Coronary artery (tissue), 2 donors: ENCODE results near the gene TLCD5.

Experiments used
- DNase-seq: peaks from one replicate; pipeline ENCODE4 v3.0.0-alpha.2; 2017; ENCODE audit warnings: low spot score
- H3K27ac ChIP-seq, 2 donors: fragments of 200-600 bp; sonication (generic); one replicate each; pipeline ENCODE4 v1.5.1; 2016 to 2019
- H3K4me3 ChIP-seq: fragments of 200-600 bp; sonication (generic); 2 replicates; pipeline ENCODE4 v1.5.1; 2016; ENCODE audit warnings: mild to moderate bottlenecking, moderate library complexity
- TF ChIP-seq, protein P1 (sequence below): fragments of 200-600 bp; sonication (generic); IDR thresholded peaks from one replicate; pipeline ENCODE4 v1.5.1; 2019; ENCODE audit warnings: antibody characterized with exemption

TLCD5 gene

DNA sequence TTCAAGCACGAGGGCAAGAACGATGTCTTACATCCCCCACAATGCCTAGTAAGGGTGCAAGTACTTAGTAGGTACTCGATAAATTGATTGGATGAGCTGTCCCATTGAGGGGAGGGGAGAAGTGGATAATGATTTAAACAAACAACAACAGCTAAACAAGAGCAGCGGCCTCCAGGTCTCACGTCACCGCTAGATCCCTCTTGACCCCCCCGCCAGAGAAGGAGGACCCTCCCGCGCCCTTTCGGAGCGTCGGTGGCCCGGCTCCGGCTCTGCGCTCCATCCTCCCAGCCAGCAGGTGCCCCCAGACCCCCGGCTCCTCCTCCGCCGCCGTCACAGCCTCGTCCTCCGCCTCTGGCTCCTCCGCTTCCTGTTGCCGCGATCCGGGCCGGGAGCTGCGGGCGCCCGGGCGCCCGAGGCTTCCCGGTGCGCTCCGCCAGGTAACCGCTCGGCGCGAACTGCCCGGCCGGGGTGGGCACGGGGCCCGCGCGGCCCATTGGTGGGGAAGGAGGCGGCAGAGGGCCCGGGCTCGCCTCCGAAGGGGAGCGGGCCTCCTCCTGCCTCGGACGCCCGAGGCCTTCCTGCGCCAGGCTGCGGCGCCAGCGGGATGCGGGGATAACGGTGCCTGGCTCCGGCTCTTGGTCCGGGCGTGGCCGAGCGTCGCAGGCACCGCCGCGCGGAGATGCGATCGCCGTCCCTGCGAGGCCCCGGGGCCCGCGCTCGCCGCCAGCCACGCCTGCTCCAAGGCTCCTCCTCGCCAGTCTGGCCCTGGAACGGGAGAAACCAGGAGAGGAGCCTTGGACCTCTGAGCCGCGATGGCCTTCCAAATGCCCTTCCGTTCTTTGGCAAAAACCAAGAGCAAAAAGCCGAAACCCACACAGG, at the start of gene TLCD5:
TSS of gene TLCD5 (plus strand) at position 368 of the 879 bp plus-strand sequence. CDS start 2,143 bp downstream, outside the sequence.
- peak within 1 kb of the TSS; percentile 89 for H3K4me3 ChIP-seq
- peak; percentile 84 for DNase-seq
- TF ChIP-seq, protein P1, sequence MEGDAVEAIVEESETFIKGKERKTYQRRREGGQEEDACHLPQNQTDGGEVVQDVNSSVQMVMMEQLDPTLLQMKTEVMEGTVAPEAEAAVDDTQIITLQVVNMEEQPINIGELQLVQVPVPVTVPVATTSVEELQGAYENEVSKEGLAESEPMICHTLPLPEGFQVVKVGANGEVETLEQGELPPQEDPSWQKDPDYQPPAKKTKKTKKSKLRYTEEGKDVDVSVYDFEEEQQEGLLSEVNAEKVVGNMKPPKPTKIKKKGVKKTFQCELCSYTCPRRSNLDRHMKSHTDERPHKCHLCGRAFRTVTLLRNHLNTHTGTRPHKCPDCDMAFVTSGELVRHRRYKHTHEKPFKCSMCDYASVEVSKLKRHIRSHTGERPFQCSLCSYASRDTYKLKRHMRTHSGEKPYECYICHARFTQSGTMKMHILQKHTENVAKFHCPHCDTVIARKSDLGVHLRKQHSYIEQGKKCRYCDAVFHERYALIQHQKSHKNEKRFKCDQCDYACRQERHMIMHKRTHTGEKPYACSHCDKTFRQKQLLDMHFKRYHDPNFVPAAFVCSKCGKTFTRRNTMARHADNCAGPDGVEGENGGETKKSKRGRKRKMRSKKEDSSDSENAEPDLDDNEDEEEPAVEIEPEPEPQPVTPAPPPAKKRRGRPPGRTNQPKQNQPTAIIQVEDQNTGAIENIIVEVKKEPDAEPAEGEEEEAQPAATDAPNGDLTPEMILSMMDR, result no peak
- H3K27ac ChIP-seq, result peak within 1 kb of the TSS; percentile 95 to 98

DNA sequence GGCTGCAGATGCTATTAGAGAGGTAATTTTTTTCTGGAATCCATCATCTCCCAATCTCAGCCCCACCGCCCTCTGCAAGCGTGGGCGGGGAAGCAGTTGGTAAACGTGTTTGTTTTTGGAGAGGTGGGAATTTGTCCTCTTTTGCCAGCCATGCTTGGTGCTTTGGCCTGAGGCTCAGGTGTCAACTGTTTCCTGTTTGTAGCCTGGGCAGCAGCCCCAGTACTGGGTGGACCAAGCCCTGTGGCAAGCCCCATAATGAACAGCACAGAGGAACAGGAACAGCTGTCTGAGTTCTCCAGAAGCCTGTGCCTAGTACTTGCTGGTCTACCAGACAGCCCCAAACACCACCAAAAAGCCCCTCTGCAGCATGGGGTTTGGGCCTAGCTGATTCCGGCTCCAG, 45.6 kb upstream of the TLCD5 start:
- Histone ChIP-seq H3K4me3 (no peak overlapping the region), H3K27ac (no peak overlapping the region)
- DNase-seq, result no peak
- TF ChIP-seq, protein P1, result no peak

DNA sequence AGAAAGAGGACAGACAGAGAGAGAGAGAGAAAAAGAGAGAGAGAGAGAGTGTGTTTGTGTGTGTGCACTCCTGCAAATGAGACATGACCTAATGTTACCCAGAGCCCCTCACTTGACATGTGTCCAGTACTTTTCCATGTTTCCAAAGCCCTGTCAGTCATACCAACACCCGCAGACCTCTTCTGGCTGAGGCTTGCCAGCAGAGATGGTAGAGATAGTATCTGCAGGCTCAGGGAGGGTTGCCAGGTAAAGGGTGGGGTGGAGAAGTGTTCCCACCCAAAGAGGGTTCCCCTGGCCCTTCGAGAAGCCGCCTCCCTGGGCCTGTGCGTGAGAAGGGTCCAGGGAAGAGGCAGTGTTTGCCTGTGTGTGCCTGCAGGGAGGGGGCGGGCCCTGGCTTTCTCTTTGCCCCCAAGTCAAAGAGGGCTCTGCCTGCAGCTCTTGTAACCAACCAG, 44.5 kb upstream of the TLCD5 start:
- DNase-seq, result no peak
- H3K4me3 ChIP-seq, result no peak overlapping the region
- no peak overlapping the region for H3K27ac ChIP-seq
- TF ChIP-seq, protein P1, result no peak

DNA sequence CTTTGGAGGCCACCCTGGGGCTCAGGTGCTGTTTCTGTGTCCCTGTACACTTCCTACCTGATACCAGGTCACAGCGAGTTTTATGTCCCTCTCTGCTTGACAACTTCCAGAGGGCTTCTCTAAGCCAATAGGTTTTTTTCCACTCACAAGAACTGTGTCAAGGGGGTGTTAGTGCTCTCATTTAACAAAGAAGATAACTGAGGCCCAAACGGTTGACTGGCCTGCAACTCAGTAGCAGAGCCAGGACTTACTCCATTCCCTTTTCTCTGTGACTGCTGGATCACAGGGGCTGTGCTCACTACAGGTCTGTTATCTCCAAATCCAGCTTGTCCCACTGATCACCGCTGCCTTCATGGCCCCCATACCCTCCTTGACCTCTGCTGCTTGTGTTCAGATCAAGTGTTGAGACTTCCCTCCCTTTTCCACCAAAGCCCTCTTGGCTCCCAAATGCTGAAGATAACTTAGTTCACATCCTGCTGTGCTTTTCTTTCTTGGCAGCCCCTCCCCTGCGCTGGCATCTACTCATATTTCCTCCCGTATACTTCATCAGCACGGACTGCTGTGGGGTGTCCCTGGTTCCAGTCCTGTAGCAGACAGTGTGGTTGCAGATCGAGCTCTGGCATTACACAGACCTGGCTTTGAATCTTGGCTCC, 43.8 kb upstream of the TLCD5 start:
- TF ChIP-seq, protein P1, result no peak
- no peak overlapping the region for H3K27ac ChIP-seq
- no peak overlapping the region for H3K4me3 ChIP-seq
- DNase-seq, result no peak

DNA sequence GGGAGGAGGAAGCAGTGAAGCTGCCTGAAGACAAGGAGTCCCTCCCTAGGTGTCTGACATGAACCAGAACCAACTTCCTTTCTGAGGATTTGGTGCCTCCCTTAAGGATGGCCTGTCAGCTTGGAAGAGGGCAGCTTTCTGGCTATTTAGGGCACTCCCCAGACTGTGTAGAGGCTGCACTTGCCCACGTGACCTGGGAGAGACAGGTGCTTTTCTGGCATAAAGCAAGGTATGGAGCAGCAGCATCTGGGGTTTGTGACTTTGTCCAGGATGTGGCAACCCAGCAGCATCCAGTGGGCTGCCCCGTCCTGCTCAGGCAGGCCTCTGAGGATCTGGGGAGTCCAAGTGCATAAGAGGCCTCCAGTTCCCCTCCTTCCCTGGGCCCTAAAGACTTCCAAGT, 42.0 kb upstream of the TLCD5 start:
- TF ChIP-seq, protein P1, result no peak
- no peak overlapping the region for H3K4me3 ChIP-seq
- H3K27ac ChIP-seq, result no peak overlapping the region
- no peak for DNase-seq

DNA sequence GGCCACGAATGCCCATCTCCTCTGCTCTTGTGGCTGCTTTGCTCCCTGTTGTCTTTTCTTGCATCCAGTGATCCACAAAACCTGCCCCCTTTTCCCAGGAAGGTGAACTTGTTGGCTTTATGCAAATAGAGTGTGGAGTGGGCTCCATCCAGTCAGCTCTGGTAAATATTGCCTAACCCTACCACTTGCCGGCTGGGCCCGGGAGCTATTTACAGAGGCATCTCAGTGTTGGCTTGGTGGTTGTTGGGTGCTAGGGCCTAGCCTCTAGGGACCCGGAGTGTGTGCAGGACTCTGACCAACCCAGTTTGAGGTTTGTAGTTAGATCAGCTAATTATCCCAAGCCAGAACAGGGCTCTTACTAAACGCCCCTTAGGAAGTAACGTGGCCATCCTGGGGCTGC, 40.8 kb upstream of the TLCD5 start:
- no peak overlapping the region for H3K27ac ChIP-seq
- no peak for DNase-seq
- TF ChIP-seq, protein P1, result no peak
- H3K4me3 ChIP-seq, result no peak overlapping the region

DNA sequence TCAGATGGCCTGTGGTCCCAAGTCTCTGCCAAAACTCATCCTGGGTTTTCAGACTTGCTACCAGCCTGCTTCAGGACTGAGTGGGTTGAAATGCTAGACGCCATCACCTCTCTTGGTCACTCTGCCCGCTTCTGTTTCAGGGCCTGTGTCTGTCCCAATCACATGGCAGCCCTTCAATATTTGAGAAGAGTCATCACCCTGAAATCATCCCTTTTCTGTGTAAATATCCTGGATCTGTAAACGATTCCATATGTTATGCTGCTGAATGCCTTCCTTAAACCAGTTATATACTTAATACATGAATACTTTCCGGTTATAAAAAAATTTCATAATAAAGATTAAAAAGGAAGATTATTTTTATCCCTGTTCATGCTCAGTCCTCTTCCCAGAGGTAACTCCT, 39.8 kb upstream of the TLCD5 start:
- TF ChIP-seq, protein P1, result no peak
- H3K4me3 ChIP-seq, result no peak overlapping the region
- no peak overlapping the region for H3K27ac ChIP-seq
- DNase-seq, result no peak
